NCI-H187 treated with DMSO at 0.1 percent for 48 hours (cell line): Measurements from ENCODE around the gene NXPE1.

Experiments used
- DNase-seq: peaks from one replicate; lab custom pipeline; 2025; lab: John Stamatoyannopoulos, UW

Gene NXPE1

DNA sequence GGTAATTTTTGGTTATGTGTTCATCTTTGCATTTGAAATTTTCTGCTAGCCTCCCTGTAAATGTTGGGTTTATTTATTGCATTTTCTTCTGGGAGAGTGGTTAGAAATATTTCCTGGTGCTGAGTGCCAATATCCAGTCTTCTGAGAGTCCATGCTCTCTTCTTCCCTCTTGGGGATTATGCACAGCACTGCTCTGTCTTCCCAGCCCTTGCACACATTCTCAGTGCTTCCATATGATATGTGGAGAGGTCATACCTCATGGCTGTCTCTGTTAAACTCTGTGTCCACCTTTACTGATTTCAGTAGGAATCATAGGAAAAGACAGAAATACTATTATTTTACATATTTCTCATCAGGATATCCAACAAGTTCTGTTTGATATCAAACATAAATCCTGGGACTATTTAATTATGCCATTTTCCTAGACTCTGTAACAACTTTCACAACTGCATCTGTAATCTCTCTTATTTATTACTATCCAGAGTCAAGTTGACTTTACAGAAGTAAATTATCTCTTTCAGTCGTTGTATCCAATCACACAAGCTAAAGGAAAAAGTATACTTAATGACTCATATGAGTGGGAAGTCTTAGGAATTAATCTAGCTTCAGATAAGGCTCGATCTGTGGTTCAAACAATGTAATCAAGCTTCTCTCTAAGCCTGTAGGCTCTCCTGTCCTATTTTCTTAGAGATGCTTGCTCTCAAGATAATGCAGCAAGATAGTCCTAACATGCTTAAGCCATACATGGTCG, 2.7 kb upstream of the NXPE1 start:
- no peak for DNase-seq

DNA sequence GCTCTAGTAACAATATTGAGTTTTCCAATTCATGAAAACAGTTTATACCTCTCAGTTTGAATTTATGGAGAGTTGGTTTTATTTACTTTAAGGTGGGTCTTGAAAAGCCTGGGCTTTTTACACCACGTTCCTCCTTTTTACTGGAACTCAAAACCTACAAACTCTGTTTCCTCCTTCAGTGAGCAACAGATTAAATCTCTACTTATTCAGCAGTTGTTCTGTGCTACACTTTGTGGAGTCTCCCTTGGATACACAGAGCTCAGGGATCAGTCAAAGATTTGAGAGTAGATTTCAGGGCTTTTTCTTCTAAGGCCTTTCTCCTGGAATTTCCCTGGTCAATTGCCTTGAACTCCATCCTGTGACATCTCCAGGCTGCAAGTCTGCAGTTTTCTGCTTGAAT, 3.5 kb downstream of the NXPE1 start:
- no peak for DNase-seq

DNA sequence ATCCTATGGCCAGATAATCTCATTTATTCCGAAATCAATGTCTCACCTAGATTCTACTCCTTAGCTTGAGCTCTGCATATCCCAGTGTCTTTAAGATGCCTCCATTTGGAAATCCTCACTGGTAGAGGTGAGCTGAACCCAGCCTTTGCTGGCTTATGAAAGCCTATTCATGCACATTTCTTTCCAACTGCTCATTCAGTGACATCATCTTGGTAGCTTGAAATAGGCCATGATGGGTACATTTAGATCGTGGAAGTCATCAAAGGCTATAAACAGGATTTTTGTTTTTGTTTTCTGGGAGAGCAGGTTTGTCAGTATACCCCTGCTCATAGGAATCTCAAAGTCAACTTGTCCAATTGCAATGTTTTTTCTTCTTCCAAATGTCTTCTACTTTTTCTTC, 6.0 kb downstream of the NXPE1 start:
- DNase-seq = no peak

DNA sequence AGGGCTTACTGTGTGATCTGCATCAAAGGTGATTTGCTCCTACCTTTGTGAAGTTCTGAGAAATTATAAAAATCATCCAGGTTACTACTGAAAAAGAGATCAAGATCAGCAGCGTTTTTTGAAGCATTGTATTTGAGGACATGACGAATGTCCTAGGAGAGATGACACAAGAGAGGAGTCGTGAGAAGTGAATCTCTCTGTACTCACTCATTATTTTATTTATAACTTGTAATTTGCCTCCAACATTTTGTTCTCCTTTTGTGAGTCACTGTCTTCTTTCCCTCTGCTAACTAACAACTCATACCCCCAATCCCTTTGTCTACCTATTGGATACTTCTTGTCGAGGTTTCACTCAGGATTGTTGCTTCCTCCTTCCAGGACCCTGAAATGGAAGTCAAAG, 8.6 kb downstream of the NXPE1 start:
- no peak for DNase-seq

DNA sequence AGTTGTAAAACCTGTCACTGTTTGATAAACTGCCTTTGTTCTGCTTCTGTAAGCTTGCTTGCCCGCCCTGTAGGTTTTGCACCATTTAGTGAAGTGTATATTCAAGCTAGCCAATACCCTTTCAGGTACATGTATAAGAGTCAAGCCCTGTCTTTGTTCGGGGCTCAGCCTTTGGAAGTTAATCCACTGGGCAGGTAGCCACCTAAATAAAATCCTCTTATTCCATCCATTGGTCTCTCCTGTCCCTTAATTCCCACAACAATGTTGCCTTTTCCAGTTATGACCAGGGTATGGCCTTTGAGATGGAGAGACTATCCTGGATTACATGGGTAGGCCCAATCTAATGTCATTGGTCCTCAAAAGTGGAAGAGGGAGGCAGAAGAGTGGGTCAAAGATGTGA, 34.0 kb downstream of the NXPE1 start:
- DNase-seq = no peak

DNA sequence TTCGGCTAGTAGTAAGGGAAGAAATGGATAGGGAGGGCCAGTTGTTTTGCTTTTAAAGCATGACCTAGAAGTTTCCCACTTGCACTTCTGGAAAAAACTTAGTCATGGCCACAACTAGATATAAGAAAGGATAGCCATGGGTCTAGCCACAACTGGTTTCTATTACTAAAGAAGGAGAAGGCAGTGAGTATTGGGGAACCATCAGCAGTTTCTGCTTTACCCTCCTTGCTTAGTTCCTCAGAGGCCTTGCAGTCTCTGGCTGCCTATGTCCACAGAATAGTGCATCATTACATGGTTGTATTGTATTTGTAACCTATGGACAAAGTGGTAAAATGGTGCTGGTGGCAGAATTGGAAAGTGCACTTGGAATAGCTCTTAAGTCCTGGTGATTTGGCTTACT, 35.6 kb downstream of the NXPE1 start:
- DNase-seq = no peak

DNA sequence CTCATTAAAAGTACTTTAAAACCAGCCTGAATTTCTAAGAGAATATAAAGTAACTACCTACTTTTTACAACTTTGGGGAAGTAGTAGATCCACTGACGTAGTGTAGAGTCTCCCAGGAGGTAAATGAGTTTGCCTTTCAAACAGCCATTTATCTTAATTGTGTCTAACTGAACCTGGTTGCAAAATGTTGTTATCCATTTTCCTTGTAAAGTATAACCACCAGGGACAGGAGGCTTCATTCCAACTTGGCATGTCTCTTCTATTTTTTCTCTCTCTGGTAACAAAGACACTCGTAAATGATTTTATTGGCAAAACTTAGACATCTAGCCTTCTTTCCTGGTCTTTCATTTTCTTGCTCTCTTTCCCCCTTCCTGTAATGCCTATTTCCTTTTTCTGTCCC, 36.9 kb downstream of the NXPE1 start:
- no peak for DNase-seq

DNA sequence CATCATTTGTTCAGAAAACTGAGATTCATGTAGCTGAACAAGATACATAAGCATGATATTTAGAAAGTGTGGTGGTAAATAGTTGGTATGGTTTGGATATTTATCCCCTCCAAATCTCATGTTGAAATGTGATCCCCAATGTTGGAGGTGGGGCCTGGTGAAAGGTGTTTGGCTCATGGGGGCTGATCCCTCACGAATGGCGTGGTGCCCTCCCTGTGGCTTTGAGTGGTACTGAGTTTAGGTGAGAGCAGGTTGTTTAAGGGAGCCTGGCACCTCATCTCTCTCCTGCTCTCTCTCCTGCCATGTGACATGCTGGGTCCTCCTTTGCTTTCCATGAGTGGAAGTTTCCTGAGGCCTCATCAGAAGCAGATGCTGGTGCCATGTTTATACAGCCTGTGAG, 48.1 kb downstream of the NXPE1 start:
- no peak for DNase-seq

DNA sequence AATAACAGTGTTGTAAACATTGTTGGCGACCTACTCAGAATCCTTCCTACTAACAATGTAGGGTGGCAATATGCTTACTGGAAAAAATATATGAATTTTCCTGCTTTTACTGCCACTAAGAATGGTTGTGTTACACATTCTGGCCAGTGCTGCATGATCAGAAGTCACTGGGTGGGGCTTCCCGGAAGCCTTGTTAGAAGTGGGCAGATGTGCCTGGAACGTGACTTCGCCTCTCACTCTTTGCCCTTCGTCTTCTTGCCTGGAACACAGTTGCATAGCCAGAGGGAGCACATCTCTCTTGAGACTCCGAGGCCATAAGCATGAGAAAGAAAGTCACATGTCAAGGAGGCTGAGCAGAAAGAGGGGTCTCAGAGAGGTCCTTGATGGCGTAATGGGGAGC, 48.6 kb downstream of the NXPE1 start:
- DNase-seq = no peak

DNA sequence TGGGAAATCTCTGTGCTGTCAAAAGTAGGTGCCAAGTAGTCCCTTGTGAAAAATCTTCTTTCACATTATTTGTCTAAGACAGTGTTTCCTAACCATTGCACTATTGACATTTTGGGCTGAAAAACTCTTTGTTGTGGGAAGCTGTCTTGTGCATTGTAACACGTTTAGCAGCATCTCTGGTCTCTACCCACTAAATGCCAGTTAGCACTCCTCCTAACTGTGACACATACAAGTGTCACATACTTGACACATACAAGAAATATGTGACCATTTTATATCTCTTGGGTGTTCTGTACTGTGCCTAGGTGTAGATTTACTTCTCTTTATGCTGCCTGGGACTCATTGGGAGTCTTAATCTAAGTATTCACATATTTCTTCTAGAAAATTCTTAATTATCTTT, 57.8 kb downstream of the NXPE1 start:
- no peak for DNase-seq

DNA sequence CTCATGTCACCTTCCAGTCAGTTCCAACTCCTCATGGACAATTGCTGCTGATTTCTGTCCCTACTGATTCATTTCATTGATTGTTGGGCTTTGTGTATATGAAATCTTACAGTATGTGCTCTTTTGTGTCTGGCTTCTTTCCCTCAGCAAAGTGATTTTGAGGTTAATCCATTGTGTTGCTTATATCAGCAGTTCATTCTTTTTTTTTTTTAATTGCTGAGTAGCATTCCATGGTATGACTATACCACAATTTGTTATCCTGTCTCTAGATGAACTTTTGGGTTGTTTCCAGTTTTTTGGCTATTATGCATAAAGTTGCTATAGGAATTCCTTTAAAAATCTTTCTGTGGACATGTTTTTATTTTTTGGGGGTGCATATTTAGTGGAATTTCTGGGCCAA, 59.9 kb downstream of the NXPE1 start:
- DNase-seq = no peak

DNA sequence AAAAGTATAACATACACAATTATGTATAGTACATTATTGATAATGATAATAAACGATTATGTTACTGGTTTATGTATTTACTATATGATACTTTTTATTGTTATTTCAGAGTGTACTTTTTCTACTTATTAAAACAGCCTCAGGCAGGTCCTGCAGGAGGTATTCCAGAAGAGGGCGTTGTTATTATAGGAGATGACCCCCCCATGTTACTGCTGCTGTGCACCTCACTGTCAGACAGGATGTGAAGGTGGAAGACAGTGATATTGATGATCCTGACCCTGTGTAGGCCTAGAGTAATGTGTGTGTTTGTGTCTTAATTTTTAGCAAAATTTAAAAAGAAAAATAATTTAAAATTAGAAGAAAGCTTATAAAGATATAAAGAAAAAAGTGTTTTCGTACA, 62.8 kb downstream of the NXPE1 start:
- DNase-seq = no peak

DNA sequence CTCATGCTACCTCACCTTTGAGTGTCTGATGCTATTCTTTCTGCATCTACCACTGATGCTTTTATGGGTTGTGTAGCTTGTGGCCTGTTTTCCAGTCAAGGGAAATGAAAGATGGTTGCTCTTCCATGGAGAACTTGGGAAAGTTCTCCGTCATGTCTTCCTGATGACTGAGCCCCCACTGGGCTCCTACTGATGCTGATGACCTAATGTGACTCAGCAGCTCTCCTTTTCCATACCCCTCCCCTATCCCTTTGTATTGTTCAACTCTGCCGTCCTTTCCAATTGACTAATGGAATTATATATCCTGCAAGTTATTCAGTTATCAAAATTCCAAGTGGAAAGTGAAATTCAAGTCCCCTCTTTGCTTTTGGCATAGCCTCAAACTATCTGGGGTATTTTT, 75.8 kb downstream of the NXPE1 start:
- DNase-seq = no peak

DNA sequence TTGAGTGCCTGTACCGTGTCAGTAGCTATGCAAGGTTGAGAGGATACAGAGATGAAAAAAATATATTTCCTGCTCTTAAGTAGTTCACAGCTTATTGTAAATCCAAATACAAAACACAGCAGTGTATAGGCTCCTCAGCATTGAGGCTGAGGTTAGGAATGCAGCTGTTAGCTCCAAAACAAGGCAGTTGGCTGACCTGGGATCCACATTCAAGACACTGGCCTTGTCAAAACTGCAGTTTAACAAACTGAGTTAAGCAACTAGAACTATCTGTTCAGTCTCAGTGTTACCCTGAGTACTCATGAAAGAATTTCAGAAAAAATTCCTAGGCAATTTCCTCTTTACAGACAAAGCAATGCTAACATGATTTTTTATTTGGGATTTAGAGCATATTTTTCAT, 77.6 kb downstream of the NXPE1 start:
- DNase-seq = no peak

DNA sequence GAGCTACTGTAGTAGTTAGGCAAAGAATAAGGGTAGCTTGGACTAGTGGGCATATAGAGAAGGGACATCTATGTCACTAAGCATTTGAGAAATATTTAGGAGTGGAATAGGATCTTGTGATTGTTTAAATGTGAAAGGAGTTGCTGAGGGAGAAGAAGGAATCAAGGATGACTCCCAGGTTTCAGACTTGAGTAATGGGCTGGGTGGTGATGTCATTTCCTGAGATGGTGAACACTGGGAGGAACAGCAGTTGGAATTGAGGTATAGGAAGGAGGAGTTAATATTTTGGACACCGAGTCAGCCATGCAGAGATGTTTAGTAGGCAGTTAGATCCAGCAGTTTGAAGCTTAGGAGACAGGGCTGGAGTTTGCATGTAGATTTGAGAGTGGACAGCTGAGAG, 80.3 kb downstream of the NXPE1 start:
- no peak for DNase-seq

DNA sequence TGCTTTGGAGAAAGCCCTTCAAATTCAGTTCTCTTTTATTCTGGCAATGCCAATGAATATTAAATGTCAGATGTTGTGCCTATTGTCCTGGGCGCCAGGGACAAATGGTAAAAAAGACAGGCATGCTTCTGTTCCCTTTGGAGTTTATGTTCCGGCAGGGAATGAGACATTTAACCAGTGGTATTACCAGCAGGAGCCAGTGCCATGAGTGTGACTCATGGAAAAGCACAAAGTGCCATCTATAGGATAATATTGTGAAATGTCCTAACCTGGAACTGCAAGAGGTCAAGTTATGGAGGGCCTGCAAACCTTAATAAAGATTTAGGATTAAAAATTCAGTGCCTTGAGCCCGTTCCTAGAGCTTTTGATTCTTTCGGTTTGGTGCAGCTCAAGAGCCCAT, 80.9 kb downstream of the NXPE1 start:
- no peak for DNase-seq

DNA sequence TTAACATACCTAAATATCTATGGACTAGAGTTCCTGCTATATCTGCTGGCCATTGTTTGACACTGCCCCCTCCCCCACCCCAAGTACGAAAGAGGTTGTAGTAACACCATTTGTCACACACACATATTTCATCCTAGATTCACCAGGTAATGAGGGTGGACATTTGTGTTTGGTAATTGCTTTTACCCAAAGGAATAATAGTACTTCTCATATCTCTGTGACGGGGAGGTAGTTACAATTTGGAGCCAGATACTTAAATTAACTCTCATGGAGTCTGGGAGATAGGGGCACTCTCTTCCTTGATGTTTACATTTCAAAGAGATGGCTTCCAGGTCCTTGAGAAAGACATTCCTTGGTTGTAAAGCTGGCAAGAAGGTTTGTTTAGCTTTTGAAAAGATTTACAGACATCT, 81.7 kb downstream of the NXPE1 start:
- no peak for DNase-seq

DNA sequence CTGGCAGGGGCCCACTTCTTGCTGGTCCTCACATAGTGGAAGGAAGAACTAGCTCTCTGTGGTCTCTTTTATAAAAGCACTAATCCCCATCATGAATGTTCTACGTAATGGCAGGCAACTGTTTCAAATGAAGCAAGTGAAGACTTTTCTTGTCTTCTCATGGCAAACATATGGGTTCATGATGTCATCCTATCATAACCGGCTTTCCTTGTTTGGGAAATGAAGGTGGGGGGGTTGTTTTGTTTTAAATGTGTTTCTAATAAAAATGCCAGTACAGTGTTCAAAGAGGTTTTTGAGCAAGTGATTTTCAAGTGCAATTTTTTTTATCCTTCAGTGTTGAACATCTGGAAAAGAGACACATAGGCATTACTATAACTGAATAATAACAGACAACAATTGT, 87.0 kb downstream of the NXPE1 start:
- DNase-seq = no peak
